AG09319 (cell line): ENCODE data around the gene PLPP6.

ENCODE experiments used
- DNase-seq: peaks from one replicate; pipeline ENCODE4 v3.0.0-alpha.2; 2010; ENCODE audit warnings: low read depth; ENCODE audit errors: extremely low read depth
- TF ChIP-seq, protein P1 (sequence below): IDR thresholded peaks from 2 replicates; pipeline ENCODE4 v1.5.1; 2011; ENCODE audit warnings: low read depth, mild to moderate bottlenecking, inconsistent platforms, low read length, moderate library complexity

The PLPP6 gene

DNA sequence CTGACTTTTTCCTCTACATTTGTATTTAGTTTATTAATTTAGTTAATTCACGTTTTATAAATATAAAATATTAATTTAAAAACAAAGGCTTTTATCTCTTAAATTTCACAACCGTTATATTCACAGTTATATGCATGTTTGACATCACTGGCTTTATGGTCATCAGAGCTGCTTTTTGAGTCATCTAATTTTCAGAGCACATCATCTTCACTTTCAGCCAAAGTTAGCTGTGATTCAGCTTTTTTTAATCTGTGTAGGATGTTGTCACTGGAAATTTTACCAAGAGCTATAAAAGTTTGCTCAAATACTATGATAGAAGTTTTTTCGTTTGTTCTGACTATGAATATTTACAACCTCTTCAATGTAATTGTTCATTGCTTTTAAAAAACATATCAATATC, 29.7 kb downstream of the PLPP6 start:
- TF ChIP-seq, protein P1, sequence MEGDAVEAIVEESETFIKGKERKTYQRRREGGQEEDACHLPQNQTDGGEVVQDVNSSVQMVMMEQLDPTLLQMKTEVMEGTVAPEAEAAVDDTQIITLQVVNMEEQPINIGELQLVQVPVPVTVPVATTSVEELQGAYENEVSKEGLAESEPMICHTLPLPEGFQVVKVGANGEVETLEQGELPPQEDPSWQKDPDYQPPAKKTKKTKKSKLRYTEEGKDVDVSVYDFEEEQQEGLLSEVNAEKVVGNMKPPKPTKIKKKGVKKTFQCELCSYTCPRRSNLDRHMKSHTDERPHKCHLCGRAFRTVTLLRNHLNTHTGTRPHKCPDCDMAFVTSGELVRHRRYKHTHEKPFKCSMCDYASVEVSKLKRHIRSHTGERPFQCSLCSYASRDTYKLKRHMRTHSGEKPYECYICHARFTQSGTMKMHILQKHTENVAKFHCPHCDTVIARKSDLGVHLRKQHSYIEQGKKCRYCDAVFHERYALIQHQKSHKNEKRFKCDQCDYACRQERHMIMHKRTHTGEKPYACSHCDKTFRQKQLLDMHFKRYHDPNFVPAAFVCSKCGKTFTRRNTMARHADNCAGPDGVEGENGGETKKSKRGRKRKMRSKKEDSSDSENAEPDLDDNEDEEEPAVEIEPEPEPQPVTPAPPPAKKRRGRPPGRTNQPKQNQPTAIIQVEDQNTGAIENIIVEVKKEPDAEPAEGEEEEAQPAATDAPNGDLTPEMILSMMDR, result no peak
- no peak for DNase-seq

DNA sequence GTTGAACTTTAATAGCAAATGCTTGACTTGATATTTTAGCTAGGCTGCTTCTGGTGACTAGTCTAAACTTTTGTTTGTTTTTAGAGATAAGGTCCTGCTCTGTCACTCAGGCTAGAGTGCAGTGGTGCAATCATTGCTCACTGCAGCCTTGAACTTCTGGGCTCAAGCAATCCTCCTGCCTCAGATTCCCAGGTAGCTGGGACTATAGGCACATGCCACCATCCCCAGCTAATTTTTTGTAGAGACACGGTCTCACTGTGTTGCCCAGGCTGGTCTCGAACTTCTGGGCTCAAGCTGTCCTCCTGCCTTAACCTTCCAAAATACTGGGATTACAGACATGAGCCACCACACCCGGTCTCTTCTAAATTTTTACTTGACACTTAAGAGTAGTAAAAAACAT, 38.0 kb downstream of the PLPP6 start:
- no peak for DNase-seq
- TF ChIP-seq, protein P1, result no peak

DNA sequence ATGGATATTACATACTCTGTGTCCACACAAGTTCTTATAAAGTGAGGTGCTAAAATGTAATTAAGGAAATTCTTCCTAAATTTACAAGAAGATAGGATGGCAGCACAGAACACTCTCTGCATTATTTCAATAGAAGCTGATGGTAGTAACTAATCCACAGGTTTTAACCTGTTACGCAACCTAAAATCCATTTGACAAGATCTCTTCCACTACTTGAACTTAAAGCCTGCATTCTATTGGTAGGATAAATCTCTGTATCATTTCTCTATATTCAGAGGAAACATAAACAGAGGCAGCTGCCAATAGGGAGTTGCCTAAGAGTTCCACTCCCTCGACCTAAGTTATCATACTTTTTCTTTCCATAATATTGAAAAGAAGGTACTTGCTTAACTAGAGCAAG, 38.8 kb downstream of the PLPP6 start:
- DNase-seq, result no peak
- TF ChIP-seq, protein P1, result no peak

DNA sequence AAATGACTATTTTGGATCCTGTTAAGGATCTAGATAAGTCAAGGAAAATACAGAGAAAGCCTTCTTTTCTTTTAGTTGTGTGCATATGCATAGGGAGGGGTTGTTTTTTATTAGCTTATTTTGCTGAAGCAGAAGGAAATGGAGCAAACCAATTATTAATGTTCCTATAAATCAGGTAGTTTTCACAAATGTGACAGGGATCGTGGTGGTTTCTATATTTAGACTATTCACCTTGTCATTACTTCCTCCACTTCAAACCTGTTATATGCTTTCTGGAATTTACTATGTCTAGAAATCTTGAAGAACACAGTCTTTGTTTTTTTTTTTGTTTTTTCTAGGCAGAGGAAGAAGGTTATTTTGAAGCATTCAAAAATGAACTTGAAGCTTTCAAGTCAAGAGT, 39.4 kb downstream of the PLPP6 start:
- TF ChIP-seq, protein P1, result no peak
- no peak for DNase-seq

DNA sequence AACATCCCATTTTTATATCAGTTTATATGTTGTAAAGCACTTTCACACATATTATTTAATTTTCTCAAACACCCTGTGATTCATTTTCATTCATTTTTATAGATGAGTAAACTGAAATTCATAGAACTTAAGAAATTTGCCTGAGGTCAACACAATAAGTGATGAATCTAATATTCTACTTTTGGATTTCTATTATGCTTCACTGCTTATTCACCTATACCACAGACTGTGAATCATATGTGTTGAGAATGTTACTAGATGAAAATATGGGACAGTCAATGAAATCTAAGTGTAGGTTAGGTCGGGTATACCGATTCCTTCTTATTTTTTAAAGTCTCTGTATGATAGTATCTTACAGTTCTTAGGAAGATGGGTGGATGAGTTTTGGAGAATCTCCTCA, 42.0 kb downstream of the PLPP6 start:
- no peak for DNase-seq
- TF ChIP-seq, protein P1, result no peak

DNA sequence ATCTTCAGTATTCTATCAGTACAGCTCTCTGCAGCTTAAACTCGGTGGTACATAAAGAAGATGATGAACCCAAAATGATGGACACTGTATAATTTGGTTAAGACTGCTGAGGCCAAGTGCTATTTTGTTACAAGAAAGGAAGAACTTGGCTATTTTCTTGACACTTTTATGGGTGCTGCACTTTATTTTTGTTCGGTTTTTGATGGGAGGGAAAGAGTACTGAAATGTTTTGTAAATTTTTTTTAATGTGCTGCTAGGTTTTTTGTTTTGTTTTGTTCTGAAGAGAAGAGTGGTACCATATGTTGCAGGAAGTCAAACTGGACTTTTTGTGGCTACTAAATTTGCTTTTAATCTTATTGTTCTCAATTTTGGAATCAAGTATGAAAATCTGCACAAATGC, 43.9 kb downstream of the PLPP6 start:
- DNase-seq, result no peak
- TF ChIP-seq, protein P1, result no peak

DNA sequence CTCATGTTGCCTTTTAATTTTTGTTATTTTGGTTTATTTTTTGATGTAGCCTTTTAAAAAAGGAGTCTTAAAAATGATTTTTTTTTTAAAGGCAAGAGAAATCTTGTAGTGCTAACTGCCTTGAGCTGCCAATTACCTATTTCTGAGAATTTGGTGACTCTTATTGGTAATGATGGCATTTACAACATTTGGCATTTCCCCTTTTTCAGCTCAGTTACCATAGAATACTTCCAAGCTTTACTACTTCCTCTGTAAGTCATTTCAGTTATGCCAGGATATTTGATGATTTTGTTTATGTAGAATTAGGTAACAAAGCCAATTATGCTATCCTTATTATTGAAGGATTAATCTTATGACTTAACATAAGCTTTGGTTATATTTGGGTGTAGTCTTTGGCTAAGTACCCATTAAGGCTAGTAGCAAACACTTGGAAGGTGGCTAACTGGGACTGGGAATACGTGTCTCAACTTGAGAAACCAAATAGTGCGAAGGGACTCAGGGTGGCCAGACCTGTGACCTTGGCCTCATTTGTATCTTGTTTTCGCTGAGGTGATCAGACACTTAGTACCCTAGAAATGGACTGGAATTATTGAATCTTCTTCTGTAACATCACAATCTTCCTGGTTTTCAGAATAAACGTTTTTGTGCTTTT, 45.0 kb downstream of the PLPP6 start:
- TF ChIP-seq, protein P1, result no peak
- no peak for DNase-seq
